A549 treated with GW870086 at 1 μM for 4 hours (cell line): ENCODE measurements around the gene LGALS12. TPM values are rescaled to one million over a fixed set of nuclear protein-coding genes. Genes with fewer than 3 reads are reported as not detected.

Source experiments
- total RNA-seq: library from RNA; stranded (reverse); fragments of 200-300 nt; extraction: Qiagen RNA extraction; gene quantifications from 5 replicates; pipeline ENCODE4 v1.2.3, GENCODE V29; 2022; ENCODE audit warnings: low read depth

Gene LGALS12
- total RNA-seq = 0.16 TPM in 1 of 5 replicates, not detected in the others

GRCh38 chr11:63505857-63506528, at the start of gene LGALS12:
TSS of gene LGALS12 (plus strand) at chr11:63506084. CDS start at chr11:63506459, 375 bp downstream.

GRCh38 chr11:63490551-63491239, 15.2 kb upstream of the LGALS12 start, which contains the start of gene PLAAT5:
TSS of gene PLAAT5 (minus strand) at chr11:63491167. CDS start at chr11:63491034, 133 bp downstream.

GRCh38 chr11:63536669-63537292, 30.9 kb downstream of the LGALS12 start, which contains the start of gene PLAAT4:
TSS of gene PLAAT4 (plus strand) at chr11:63536808. CDS start at chr11:63536869, 61 bp downstream.

GRCh38 chr11:63563201-63564055, 57.5 kb downstream of the LGALS12 start, which contains the start of gene PLAAT2:
TSS of gene PLAAT2 (minus strand) at chr11:63563379. CDS start at chr11:63563324, 55 bp downstream.

Other genes starting within 250 kb of the LGALS12 start
- gene SLC22A9, start 136.3 kb upstream of the LGALS12 start, total RNA-seq = not detected in 5 replicates
- gene PLAAT5, start 14.9 kb upstream of the LGALS12 start, total RNA-seq = not detected in 5 replicates
- gene PLAAT4, start 30.7 kb downstream of the LGALS12 start, total RNA-seq = 1.8 to 4.4 TPM (median 2.1 TPM) in 5 replicates
- 0.51 to 1.3 TPM (median 0.89 TPM) in 5 replicates for gene PLAAT2, start 57.3 kb downstream of the LGALS12 start, total RNA-seq
- gene PLAAT3, start 108.3 kb downstream of the LGALS12 start, total RNA-seq = 52.1 to 72.6 TPM (median 64.8 TPM) in 5 replicates
- 32.7 to 38.5 TPM (median 35.8 TPM) in 5 replicates for gene ATL3, start 165.3 kb downstream of the LGALS12 start, total RNA-seq
- 95.6 to 110 TPM (median 103 TPM) in 5 replicates for gene RTN3, start 175.4 kb downstream of the LGALS12 start, total RNA-seq